Ammon's horn (tissue), 1 donor: ENCODE results near the gene YAP1.

Experiments used
- DNase-seq: peaks from one replicate; pipeline ENCODE4 v3.0.0-alpha.2; 2016; ENCODE audit warnings: low spot score

YAP1 gene

DNA sequence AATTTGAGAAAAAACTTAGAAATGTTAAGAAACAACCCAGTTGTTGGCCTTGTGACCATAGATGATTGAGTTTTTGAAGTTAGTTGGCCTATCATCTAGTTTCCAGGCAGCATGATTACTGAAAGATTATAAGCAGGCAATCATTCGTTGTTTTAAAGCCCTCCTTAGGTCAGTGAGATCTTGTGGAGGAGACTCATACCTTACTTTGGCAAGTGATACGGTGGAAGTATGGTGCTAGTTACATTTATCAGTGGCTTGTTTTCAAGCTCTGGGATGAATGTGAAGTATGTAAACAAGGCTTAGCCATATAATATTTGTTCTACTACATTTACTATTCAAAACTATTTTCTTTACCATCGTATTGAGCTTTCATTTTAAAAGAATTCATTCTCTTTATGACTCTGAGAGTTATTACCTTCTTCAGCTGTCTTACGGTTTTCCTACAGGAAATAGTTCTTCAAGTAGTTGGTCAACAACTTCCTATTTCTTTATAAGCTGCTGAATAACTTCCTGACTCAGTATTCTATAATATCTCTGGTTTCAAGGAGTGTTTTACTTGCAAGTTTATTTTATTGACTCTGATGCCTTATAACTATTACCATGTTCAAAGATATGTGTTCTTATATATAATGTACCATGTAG is 7.3 kb downstream of the YAP1 start:
- DNase-seq = no peak

DNA sequence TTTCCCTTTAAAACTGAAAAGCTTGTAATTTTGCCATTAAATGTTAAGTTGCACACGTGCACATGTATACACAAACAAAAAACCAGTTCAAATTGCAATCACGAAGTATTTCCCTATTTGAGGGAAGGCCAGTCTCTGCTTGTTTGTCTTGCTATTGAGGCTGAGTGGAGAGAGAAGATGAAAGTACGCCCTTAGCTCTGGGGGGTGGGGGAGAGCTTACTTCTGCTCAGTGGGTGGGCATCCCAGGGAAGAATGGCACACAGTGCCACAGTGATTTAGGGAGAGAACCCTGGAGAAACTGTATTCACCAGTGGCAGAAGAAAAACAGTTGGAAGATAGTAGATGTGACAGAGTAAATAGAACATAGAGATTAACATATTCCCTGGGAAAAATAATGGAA is 8.7 kb downstream of the YAP1 start:
- DNase-seq = no peak

DNA sequence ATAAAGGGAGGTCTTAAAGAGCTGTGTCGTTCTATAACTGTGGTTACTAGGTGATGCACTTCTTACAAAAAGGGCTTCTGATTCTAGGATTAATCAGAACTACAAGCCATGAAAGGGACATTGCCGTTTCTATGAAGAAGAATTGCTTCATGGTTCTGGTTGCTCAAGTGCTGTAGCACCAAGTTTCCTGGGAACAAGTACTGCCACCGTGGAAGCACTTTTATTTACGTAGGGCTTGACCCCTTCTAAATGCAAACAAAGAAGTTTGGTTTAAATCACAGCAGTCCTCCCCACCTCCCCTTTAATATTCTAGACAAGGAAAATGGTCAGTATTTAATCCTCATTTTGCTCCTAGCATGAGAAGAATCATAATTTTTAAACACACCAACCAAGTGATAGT is 9.8 kb downstream of the YAP1 start:
- no peak for DNase-seq

DNA sequence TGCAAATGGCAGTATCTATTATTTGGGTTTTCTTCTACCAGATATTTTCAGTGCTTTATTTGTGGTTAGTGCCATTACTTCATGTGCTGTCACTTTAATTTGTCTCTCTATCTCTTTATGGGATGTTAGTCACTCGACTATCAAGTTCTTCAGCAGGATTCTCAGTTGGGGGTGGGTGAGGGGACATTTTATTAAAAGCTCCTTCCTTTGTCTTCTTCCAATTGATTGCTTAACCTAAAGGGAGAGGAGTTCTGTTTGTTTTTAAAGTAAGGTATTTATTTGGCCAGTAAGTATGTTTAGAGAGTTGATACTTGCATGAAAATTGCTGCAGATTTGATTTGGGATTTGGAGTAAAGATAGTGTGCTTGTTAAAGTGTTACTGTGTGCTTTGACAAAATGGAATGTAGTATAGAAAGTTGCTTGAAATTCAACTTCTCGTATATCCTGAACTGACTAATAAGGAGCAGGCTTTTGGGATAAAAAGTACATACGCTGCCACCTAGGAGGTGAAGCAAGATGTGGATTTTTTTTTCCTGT is 10.3 kb downstream of the YAP1 start:
- DNase-seq = no peak

DNA sequence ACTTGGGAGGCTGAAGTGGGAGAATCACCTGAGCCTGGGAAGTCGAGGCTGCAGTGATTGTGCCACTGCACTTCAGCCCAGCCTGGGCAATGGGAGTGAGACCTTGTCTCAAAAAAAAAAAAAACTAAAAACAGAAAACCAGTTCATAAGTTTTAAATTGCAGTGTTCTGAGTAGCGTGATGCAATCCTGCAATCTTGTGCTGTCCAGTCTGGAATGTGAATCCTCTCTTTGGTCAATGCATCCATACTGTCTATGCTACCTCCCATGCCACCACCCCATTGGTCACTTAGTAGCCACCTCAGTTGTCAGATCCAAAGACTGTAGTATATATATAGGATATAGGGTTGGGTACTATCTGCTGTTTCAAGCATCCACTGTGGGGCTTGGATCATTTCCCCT is 11.1 kb downstream of the YAP1 start:
- DNase-seq = no peak

DNA sequence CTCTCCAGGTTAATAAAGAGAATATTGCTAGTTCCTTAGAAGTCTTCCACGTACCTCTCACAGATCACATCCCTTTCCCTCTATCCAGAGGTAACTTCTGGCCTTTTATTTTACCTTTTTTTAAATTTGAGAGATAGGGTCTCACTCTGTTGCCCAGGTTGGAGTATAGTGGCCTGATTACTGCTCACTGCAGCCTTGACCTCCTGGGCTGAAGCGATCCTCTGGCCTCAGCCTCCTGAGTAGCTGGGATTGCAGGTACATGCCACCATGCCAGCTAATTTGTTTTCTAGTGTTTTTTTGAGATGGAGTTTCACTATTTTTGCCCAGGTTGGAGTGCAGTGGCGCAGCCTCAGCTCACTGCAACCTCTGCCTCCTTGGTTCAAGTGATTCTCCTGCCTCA is 24.4 kb downstream of the YAP1 start:
- DNase-seq = no peak

DNA sequence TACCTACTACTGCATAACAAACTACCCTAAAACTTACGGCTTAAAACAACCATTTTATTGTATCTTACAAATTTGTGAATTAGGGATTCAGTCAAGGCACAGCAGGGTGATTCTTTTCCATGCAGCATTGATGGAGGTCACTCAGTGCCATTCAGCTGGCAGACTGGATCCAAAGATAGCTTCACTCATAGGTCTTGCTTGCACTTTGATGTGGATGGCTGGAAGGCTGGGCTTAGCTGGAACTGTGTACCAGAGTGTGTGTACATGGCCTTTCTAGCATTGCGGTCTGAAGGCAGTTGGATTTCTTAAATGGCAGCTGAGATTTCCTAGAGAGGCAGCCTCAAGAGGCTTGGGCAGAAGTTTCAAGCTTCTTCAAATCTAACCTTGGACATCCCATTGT is 25.0 kb downstream of the YAP1 start:
- DNase-seq = no peak

DNA sequence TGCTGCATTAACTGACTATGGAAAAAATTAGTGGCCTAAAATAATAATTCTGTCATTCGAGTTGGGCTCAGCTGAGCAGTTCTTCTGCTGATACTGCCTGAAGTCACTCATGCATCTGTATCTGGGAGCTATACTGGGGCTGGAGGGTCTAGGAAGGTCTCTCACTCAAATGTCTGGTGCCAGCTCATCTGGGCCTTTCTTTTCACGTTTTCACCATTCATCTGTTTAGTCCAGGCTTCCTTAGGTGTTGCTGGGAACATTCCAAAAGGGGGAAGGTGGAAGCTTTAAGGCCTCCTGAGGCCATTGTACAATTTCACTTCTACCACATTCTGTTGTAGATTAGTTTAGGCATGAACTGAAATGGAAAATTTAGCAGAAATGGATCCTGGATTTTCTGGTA is 28.0 kb downstream of the YAP1 start:
- DNase-seq = no peak

DNA sequence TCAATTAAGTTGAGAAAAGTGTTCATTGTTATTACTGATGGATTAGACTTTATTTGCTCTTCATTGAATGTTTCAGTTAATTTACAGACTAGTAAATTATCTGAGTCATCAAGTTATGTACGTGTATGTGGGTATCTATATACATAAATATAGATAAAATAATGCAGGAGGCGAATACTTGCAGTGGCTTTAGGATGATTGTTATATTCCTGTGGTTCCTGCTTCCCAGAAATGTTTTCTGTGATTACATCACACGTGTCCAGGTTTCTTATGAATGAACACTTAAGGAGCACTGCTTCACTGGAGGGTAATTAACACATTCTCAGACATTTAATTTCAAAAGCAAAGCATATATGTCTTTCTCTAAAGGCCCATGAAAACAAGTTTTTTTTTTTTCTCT is 28.4 kb downstream of the YAP1 start:
- no peak for DNase-seq

DNA sequence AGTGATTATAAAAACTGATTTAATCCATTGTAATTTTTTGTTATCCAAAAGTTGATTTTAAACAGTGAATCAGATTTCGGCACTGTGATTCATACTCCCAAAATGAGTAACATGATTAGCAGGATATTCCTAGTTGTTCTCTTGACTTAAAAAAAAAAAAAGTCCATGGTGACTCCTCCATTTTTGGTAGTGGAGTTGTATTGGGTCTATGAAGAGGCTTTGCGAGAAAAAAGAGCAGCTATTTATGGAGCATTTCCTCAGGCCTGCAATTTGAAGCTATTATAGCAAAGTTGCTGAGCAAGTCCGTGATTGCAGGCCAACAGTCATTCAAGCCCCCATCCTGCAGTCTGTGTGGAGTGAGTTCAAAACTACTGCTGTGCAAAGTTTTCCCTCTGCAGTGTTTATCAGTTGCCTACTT is 28.8 kb downstream of the YAP1 start:
- DNase-seq = peak; percentile 7

DNA sequence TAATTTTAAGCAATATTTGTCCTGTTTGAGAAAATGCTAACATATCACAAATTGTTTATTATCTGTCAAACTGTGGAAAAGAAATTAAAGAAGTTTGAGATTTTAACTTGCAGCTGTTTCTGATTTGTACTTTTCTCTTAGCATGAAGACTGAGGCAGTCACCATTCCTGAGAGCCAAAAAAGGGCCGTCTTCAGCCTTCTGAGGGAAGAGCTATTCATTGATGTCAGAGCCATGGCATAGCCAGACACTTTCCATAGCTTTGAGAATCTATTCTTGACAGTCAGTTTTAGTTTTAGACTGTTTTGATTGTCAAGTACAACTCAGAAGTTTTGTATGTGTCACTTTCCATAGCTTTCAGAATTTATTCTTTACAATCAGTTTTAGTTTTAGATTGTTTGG is 32.1 kb downstream of the YAP1 start:
- no peak for DNase-seq

DNA sequence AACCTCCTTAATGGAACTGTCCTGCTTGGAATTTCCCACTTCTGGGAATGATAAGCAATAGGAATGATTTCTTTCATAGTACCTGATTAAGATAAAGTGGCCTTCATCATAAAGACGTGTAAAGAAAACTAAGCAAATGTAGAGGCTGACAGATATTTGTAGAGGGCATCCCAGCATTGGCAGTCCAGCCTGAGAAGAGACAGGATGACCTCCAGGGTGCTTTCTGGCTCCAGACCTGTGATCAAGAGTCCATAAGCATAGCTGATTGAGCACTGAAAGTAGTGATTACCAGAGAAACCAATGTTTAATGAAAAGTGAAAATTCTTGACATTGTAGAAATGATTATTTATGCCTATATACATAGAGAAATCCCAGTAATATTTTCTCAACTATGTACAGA is 33.6 kb downstream of the YAP1 start:
- DNase-seq = no peak

DNA sequence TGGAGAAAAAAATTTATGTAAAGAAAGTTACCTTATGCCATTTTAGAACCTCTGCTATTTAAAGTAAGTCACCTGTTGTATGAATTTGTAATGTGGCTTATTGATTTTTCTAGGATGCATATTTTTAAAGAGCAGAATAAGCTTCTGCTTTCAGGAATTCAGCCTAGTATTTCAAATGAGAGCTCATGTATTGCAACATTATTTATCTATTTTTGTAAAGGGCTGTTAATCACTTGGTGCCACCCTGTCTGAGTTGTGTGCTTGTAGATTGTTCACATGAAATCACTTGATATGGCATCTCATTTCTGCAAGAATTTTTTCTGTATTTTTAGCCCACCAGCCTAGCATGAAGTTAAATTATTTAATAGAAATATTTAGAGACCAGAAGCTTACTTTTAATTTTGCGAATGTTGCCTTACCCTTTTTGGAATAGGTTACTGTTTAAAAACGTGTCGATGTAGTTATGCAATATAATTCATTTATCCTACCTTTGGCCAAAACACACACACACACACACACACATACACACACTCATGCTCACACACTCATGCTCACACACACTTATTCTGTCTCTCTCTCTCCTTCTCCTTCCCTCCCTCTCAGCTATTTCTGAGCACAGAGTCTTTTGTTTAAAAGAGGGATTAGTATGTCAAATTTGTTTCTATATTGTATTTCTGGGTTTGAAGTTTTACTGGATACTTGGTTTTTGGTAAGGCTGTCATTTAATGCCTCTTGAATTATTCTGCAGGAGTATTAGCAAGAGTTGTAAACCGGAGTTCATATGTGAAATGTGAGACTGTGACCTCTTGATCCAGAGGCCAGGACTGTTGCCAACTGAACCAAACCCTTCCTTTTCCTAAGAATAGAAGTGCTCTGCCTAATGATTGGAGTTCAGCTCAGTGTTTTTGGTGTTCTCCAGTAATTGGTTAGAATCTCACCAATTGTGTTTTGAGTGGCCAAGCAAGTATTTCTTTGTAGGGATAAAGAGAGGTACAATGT is 34.4 kb downstream of the YAP1 start:
- peak; percentile 5 for DNase-seq

DNA sequence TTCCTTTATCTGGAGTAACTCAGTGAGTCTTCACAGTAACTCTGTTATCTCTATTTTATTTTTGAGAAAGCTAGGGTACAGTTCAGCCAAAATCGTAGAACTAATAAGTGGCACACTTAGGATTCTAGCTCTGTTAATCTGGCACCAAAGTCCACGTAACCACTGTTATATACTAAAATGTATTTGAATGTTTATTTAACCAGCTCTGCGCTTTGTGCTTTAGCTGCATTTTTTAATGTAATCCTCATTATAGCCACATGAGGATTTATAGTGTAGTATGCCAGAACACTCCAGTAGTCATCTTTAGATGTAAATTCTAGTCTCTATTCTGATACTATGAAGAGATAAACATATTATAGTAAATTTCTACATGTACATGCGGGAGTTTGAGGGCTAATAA is 36.8 kb downstream of the YAP1 start:
- no peak for DNase-seq

DNA sequence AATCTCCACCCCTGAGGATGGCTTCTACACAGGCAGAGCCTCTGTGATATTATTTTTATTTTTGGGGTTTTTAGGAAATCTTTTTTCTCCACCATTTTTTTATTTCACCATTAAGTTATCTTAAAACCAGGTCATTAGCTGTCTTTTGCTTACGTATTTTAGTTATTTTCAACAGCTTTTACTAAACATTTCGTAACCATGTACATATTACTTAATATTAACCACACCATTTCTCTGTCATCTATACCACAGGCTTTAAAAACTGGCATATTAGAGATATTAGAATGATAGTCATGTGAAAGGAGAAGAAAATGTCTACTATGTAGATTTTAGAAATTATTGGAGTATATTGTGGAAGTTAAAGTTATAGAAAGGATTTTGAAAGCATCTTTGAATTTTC is 37.4 kb downstream of the YAP1 start:
- DNase-seq = no peak

DNA sequence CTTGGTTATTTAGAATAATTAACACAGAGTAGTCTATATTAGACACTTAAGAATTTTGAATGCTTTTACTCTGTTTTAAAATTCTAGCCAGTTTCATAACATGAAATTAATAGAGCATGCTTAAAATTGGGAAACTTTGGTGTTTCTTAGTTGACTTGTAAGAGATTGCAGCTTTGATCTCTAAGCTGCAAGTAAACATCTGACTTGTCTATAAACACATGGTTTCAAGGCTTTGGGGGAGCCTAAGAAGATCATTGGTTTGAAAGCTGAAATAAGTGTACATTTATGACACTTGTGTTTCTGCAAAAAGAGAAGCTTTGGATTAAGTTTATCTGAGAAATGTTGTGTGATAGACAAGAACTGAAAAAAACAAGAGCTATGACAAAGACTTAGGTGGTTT is 37.8 kb downstream of the YAP1 start:
- DNase-seq = no peak

DNA sequence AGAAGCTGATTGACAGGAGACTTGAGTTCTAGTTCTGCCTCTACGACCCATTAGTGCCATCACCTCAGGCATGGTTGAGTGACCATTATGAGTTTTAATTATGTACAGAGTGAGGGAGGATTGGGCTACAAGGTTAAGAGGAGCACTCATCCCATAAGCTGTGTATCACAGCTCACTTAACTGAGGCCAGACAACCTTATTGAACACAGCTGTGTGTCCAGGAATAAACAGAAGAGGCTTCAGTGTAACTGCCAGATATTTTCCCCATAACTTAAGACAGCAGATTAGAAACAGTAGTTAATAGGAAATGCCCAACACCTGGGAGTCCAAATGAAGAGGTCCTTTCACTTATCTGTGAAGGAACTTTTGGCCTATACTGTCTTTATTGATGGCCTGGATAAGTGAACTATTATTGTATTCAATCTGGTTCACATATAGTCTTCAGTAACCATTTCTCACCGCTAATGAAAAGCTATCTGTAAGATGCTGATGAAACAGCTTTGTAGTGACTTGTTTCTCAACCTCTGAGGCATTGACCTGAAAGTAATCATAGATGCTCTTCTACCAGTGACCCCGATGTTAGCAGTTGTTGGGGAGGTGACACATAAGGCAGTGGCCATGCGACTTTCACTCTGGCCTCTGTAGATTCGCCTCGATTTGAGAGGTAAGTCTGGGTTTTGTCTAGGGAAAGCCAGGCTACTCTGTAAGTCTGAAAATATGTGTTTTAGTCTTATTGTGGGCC is 41.7 kb downstream of the YAP1 start:
- no peak for DNase-seq

DNA sequence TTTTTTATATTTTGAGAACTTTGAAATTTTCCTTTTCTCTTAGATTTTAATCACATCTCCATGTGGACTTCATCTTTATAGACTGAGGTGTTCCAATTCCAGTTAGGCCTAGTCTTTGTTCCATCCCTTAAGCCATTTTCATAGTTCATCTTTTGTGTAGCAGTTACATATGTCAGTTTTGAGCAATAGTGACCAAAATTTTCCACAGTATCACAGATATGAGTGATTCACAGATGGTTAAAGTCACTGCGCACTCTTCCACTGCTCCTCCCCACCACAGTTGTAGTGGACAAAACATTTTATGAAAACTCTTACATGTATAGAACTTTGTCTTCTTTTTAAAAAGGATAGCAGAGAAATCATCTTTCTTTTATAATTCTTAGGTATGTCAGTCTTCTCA is 42.8 kb downstream of the YAP1 start:
- DNase-seq = no peak

DNA sequence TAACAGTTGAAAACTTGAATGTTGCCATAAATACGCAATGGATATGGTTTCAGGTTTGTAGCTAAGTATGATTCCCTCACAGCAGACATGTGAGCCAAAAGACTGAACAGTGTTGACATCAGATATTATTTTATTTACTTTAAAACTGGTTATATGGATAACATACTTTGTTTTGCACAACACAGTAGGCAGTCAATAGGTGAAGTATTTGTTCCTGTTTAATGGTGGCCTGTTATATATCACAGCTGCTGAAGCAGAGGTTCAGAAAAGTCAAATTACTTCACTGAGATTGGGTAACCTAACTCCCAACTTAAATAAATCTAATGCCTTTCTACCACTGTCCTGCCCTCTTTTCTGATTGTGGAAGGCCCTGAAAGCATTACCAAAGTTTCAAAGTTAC is 44.6 kb downstream of the YAP1 start:
- DNase-seq = no peak

DNA sequence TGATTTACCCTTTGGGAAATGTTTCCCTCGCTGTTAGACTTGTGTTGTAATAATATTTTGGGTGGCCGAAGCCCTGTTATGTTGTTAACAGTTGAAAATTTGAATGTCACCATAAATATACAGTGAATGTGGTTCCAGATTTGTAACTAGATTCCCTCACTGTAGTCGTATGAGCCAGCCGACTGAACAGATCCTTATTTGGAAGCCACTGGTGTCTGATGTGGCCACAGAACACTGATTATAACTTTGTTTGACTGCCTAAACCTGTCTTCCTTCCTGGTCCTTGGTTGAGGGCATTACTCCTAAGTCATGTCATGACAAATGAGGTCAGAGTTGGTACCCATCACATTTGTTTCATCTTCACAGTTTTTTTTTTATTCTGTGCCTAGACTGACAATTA is 45.4 kb downstream of the YAP1 start:
- no peak for DNase-seq

DNA sequence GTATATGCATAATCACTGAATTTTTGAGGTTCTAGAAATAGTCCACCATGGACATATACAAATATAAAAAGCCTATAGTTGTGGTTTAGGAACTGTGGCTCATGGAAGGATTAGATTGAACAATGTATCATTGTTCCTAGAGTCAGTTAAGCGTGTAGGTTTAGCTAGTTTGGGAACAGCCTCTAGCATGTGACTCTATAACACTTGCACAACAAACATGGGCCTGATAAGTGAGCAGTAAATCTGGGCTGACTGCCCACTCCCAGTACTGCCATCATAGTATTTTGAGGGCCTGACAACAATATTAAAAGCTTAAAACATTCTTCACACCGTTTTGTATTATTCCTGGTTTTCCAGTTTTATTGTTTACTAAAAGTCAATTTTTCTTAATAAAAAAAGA is 47.0 kb downstream of the YAP1 start:
- no peak for DNase-seq

DNA sequence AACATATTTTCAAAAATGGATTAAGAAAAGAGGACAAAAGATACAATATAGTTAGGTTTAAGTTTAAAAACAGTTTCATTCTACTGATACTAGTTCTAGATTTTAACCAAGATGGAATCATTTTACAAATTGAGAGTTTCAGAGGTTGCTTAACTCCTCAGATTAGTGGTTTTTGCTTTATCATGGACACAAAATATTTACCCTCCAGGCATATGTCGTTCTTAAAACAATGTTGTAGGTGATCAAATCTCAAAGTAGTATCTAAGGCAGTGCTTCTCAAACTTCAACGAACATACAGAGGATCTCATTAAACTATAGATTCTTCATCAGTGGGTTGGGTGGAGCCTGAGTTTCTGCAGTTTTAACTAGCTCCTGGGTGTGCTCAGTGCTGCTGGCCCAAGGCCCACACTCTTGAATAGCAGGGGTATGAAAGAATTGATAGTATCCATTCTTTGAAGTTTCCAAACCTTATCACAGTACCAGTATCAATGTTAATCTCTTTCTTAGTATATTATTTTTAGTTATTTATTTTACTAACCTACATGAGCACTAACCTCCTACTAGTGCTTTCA is 48.0 kb downstream of the YAP1 start:
- no peak for DNase-seq
